ENCODE data around the gene CD160. TPM values are rescaled to one million over a fixed set of nuclear protein-coding genes. Genes with fewer than 3 reads are reported as not detected.

The CD160 gene
- total and polyA plus RNA-seq, 2 experiments from 2014 or later = 0.06 TPM; not detected in 1

DNA sequence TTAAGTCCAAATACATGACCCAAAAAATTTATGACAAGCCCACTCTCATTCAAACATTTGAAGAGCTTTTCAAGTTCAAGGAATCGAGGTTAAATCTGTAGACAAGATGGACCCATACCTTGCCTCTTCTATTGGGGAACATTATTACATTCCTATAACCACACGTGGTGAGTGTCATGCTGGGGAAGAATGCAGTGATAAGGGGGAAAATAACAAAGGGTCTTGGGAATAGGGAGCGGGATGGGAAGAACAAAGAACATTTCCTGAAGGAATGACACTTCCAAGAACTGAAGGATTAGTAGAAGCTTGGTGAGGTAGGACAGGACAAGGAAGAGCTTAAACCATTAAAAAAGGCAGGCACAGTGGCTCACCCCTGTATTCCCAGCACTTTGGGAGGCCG is 31.0 kb upstream of the CD160 start (continued):
- TF ChIP-seq, protein P1, sequence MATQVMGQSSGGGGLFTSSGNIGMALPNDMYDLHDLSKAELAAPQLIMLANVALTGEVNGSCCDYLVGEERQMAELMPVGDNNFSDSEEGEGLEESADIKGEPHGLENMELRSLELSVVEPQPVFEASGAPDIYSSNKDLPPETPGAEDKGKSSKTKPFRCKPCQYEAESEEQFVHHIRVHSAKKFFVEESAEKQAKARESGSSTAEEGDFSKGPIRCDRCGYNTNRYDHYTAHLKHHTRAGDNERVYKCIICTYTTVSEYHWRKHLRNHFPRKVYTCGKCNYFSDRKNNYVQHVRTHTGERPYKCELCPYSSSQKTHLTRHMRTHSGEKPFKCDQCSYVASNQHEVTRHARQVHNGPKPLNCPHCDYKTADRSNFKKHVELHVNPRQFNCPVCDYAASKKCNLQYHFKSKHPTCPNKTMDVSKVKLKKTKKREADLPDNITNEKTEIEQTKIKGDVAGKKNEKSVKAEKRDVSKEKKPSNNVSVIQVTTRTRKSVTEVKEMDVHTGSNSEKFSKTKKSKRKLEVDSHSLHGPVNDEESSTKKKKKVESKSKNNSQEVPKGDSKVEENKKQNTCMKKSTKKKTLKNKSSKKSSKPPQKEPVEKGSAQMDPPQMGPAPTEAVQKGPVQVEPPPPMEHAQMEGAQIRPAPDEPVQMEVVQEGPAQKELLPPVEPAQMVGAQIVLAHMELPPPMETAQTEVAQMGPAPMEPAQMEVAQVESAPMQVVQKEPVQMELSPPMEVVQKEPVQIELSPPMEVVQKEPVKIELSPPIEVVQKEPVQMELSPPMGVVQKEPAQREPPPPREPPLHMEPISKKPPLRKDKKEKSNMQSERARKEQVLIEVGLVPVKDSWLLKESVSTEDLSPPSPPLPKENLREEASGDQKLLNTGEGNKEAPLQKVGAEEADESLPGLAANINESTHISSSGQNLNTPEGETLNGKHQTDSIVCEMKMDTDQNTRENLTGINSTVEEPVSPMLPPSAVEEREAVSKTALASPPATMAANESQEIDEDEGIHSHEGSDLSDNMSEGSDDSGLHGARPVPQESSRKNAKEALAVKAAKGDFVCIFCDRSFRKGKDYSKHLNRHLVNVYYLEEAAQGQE (IDR thresholded peaks at IDR 0.05; ENCODE audit: unreplicated experiment) = no peak
- TF ChIP-seq EZH2phosphoT487 (IDR thresholded peaks at IDR 0.05; ENCODE audit: unreplicated experiment) (no peak), POLR2AphosphoS5 (IDR thresholded peaks at IDR 0.05; ENCODE audit: low read depth) (no peak), EZH2 (IDR thresholded peaks at IDR 0.05; ENCODE audit: low read depth, unreplicated experiment) (no peak)

DNA sequence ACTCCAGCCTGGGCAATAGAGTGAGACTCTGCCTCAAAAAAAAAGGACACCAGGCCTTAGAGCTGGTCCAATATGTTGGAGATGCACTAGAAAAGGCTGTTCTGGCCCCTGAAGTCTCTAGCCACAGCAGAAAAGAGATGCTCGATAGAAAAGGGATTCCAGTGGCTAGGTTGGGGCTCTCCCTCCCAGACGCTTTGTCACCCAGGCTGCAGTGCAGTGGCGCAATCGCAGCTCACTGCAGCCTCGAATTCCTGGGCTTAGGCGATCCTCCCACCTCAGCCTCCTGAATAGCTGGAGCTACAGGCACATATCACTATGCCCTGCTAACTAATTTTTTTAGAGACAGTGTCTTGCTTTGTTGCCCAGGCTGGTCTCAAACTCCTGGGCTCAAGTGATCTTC is 30.4 kb upstream of the CD160 start:
- Histone ChIP-seq H3K9me2 (ENCODE audit: insufficient read depth) (0 out of 2 replicates have a peak, but pooled peaks cover 4% of the 10 kb centered on the region), H3K36me3 (ENCODE audit: insufficient read depth) (no peaks in the 10 kb centered on the region), H3K79me2 (replicated peaks; ENCODE audit: insufficient read depth) (no peaks in the 10 kb centered on the region), H2AFZ (no peak overlapping the region), H3K4me3 (no peak overlapping the region), H3K27ac (ENCODE audit: low read depth) (no peak overlapping the region), H3K4me1 (ENCODE audit: insufficient read depth) (no peaks in the 10 kb centered on the region), H3K27me3 (ENCODE audit: insufficient read depth) (no peaks in the 10 kb centered on the region), H3K4me2 (no peak overlapping the region), H3F3A (replicated peaks; ENCODE audit: low read depth) (no peaks in the 10 kb centered on the region), H4K20me1 (replicated peaks; ENCODE audit: insufficient read depth) (no peaks in the 10 kb centered on the region)
- DNase-seq (ENCODE audit: low spot score) = no peak
- no peak overlapping the region for H3K27ac Mint-ChIP-seq
- H3K4me1 Mint-ChIP-seq = peaks cover 3% of the 10 kb centered on the region; the same call in 2 of the 3 replicates
- H3K36me3 Mint-ChIP-seq (ENCODE audit: low read depth) = no peaks in the 10 kb centered on the region
- no peaks in the 10 kb centered on the region for H3K9me3 Mint-ChIP-seq
- no peak for TF ChIP-seq CREB1 (CRISPR knock-in tag; IDR thresholded peaks at IDR 0.05; ENCODE audit: low read depth)
- TF ChIP-seq ZNF331 (CRISPR knock-in tag; IDR thresholded peaks at IDR 0.05; ENCODE audit: low read depth) = no peak
- TF ChIP-seq JUNB (IDR thresholded peaks at IDR 0.05; ENCODE audit: unreplicated experiment) = no peak
- TF ChIP-seq EZH2phosphoT487 (IDR thresholded peaks at IDR 0.05; ENCODE audit: unreplicated experiment) = no peak
- TF ChIP-seq POLR2AphosphoS5 (IDR thresholded peaks at IDR 0.05; ENCODE audit: low read depth) = no peak
- TF ChIP-seq, protein P2, sequence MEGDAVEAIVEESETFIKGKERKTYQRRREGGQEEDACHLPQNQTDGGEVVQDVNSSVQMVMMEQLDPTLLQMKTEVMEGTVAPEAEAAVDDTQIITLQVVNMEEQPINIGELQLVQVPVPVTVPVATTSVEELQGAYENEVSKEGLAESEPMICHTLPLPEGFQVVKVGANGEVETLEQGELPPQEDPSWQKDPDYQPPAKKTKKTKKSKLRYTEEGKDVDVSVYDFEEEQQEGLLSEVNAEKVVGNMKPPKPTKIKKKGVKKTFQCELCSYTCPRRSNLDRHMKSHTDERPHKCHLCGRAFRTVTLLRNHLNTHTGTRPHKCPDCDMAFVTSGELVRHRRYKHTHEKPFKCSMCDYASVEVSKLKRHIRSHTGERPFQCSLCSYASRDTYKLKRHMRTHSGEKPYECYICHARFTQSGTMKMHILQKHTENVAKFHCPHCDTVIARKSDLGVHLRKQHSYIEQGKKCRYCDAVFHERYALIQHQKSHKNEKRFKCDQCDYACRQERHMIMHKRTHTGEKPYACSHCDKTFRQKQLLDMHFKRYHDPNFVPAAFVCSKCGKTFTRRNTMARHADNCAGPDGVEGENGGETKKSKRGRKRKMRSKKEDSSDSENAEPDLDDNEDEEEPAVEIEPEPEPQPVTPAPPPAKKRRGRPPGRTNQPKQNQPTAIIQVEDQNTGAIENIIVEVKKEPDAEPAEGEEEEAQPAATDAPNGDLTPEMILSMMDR (conservative IDR thresholded peaks at IDR 0.05; ENCODE audit: low read depth in 2 of 2) = no peak
- TF ChIP-seq ZNF114 (CRISPR knock-in tag; IDR thresholded peaks at IDR 0.05) = no peak
- H3K4me3 Mint-ChIP-seq = no peak overlapping the region
- H3K27me3 Mint-ChIP-seq (ENCODE audit: insufficient read depth, low read depth, poor library complexity) = peaks cover 11% of the 10 kb centered on the region
- no peak for ATAC-seq
